Skeletal muscle satellite cell (primary cell): ENCODE measurements around the gene RBM19.

ENCODE experiments used
- H3K27me3 ChIP-seq: 2 replicates; pipeline ENCODE4 v1.7.0; 2013; ENCODE audit warnings: low read length; ENCODE audit not compliant: control insufficient read depth, insufficient read depth
- H3K36me3 ChIP-seq: 2 replicates; pipeline ENCODE4 v1.7.0; 2013; ENCODE audit warnings: mild to moderate bottlenecking, control low read depth, low read length; ENCODE audit not compliant: insufficient read depth
- H3K4me1 ChIP-seq: 2 replicates; pipeline ENCODE4 v1.7.0; 2013; ENCODE audit warnings: low read length; ENCODE audit not compliant: control insufficient read depth, insufficient read depth
- H3K4me2 ChIP-seq: 2 replicates; pipeline ENCODE4 v1.7.0; 2013; ENCODE audit warnings: mild to moderate bottlenecking, low read length
- H3K4me3 ChIP-seq: 2 replicates; pipeline ENCODE4 v1.7.0; 2013; ENCODE audit warnings: low read length
- H3K9ac ChIP-seq: 2 replicates; pipeline ENCODE4 v1.7.0; 2013; ENCODE audit warnings: mild to moderate bottlenecking, low read depth, low read length, moderate library complexity
- H3K9me3 ChIP-seq: replicated peaks from 2 replicates; pipeline ENCODE4 v1.7.0; 2013; ENCODE audit warnings: mild to moderate bottlenecking, control low read depth, low read length

Gene RBM19

DNA sequence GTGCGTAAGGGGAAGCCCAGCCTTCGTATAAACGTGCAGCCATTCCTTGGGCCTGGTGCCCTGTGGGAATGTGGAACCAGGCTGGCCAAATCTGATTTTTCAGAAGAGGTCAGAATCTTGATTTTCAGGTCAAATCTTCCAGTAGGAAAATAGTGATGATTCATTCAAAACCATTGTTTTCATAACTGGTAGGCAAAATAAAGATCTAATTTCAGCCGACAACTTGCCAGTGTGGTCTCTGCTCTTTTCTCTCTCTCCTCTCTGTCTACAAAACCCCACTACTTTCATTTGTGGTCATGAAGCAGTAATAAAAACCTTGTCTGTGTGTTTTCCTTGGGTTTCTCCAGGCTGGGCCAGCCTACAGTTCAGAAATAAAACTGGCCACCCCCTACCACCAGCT lies 135.1 kb downstream of the RBM19 start:
- Histone ChIP-seq H3K4me1 (peaks cover 14% of the 10 kb centered on the region), H3K36me3 (no peaks in the 10 kb centered on the region), H3K4me3 (peak overlapping the region; percentile 20), H3K9ac (peak overlapping the region; percentile 10), H3K4me2 (peak overlapping the region; percentile 70), H3K27me3 (peaks cover 5% of the 10 kb centered on the region), H3K9me3 (no peaks in the 10 kb centered on the region)

DNA sequence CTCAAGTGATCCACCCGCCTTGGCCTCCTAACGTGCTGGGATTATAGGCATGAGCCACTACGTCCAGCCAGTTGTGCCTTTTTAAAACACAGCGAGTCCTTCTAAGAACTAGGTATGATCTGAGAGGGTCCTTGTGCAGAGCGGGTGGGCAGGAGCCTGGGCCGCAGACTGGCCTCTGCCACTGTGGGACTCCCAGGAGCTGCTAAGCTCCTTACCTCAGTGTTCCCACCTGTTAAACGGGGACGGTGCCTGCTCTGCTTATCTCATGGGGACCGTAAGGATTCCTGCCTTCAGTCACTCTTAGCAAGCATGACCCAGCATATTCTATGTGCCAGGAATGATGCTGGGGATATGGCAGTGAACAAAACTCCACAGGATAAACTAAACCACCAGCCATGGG lies 136.9 kb downstream of the RBM19 start:
- H3K4me3 ChIP-seq = no peak overlapping the region
- peaks cover 3% of the 10 kb centered on the region for H3K27me3 ChIP-seq
- no peaks in the 10 kb centered on the region for H3K36me3 ChIP-seq
- H3K4me1 ChIP-seq = peaks cover 14% of the 10 kb centered on the region
- H3K4me2 ChIP-seq = no peak overlapping the region
- no peak overlapping the region for H3K9ac ChIP-seq
- no peaks in the 10 kb centered on the region for H3K9me3 ChIP-seq

DNA sequence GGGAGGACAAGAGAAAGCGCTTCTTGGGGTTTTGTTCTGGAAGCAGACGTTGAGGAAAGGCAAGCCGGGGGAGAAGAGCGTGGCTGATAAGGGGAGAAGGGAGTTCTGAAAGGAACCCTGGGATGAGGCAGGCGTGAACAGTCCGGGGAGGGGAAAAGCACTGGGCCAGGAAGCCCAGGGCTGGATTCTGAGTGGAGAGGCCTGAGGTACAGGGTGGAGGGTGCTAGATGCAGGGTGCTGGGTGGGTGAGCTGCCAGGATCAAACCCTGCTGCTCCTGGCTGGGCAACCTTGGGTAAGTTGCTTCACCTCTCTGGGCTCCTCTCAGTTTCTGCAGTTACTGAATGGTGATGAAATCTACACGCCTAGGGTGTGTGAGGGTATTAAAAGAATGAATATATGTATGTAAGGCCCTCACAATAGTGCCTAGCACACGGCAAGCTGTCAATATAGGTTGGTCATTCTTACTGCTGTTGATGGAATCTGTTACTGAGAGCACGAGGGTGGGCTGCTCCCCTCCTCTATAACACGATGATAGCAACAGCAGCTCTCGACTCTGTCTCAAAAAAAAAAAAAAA lies 138.5 kb downstream of the RBM19 start:
- H3K4me3 ChIP-seq = no peak overlapping the region
- H3K36me3 ChIP-seq = no peaks in the 10 kb centered on the region
- H3K27me3 ChIP-seq = peaks cover 3% of the 10 kb centered on the region
- no peak overlapping the region for H3K4me2 ChIP-seq
- H3K9me3 ChIP-seq = no peaks in the 10 kb centered on the region
- H3K9ac ChIP-seq = no peak overlapping the region
- peaks cover 14% of the 10 kb centered on the region for H3K4me1 ChIP-seq

DNA sequence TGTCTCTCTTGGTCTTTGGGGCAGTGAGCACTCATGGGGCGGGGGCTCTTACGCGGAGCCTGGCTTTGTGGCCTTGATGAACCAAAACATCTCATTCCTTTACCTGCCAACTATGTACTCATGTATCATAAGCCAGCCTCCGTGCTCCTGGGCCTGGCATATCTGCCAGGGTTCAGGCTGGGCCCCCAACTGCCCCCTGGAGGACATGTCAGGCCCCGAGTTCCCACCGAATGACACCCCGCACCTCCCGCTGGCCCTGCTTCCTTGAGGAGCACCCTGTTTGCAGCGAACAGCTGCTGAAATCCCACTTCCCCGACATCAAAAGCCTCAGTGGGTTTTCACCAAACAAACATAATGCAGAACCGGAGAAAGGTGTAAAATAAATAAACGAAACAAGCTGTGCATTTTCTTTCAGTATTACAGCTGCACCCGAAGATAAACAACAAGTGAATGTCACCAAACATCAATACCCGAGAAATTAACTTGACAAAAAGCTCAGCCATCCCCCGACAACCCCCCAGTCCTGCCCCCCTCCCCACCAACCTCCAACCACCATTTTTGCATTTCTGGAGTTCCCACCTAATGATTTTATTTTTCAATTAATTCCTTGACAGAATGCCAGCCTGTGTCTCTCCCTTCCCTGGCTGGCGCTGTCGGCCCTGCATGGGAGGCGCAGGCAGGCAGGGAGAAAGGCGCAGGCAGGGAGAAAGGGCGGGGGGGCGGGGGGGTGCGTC lies 139.2 kb downstream of the RBM19 start:
- H3K4me3 ChIP-seq = no peak overlapping the region
- H3K9me3 ChIP-seq = no peaks in the 10 kb centered on the region
- peaks cover 6% of the 10 kb centered on the region for H3K36me3 ChIP-seq
- H3K4me2 ChIP-seq = no peak overlapping the region
- H3K9ac ChIP-seq = no peak overlapping the region
- H3K27me3 ChIP-seq = peaks cover 3% of the 10 kb centered on the region
- H3K4me1 ChIP-seq = peaks cover 14% of the 10 kb centered on the region

DNA sequence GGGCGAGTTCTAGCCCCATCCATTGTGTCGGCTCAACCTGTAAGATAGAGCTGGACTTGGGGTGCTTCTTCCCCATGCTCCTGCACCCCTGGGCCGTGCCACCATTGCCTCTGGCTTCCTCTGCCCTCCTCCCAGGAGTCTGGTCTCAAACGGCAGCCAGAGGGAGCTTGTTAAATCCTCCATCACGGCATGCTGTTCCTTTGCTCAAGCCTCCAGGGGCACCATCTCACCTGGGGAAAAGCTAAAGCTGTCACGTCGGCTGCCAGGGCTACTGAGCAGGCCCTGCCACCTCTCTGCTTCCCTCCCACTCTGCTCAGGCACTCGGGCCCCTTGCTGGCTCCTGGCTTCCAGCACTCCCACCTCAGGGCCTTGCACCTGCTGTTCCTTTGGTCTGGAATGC lies 140.4 kb downstream of the RBM19 start:
- Histone ChIP-seq H3K4me3 (no peak overlapping the region), H3K9me3 (no peaks in the 10 kb centered on the region), H3K4me1 (peaks cover 2% of the 10 kb centered on the region), H3K36me3 (peaks cover 10% of the 10 kb centered on the region), H3K4me2 (no peak overlapping the region), H3K9ac (no peak overlapping the region), H3K27me3 (peaks cover 3% of the 10 kb centered on the region)

DNA sequence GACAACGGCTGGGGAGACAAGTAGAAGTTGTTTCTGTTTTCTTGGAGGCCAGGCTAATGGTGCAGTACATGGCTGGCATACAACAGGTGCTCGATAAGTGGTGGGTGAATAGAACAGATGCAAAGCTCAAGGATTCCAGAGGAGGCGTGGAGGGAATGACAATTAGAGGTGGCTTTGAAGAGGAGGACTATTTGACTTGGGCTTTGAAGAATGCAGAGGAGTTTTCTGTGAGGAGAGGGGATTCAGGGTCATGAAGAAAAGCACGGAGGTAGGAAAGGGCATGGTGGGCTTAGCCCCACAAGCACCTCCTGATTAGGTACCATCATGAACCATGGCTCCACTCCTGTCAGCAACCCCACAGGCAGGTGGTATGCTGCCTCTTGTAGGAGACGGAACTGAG lies 142.3 kb downstream of the RBM19 start:
- H3K4me1 ChIP-seq = no peaks in the 10 kb centered on the region
- H3K4me2 ChIP-seq = no peak overlapping the region
- no peak overlapping the region for H3K9ac ChIP-seq
- peaks cover 10% of the 10 kb centered on the region for H3K36me3 ChIP-seq
- H3K4me3 ChIP-seq = no peak overlapping the region
- H3K9me3 ChIP-seq = no peaks in the 10 kb centered on the region
- H3K27me3 ChIP-seq = no peaks in the 10 kb centered on the region

DNA sequence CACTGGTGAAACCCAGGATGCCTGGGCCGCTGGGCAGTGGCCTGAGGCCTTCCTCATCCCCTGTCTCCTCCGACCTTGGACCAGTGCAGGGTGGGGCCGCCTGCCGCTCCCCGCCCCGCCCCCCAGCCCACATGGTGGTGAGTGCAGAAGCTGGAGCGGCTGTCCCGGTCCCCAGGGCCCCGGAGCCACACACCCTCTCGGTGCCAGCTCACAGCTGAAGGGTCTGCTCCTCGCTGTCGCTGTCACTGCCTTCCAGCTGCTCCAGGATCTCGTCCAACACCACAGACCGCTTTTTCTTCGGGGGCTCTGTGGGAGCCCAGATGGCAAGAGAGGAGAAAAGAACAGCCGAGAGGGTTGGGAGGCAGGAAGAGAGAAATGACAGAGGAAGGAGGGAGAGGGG lies 143.1 kb downstream of the RBM19 start:
- H3K4me3 ChIP-seq = no peak overlapping the region
- H3K27me3 ChIP-seq = no peaks in the 10 kb centered on the region
- no peaks in the 10 kb centered on the region for H3K9me3 ChIP-seq
- peaks cover 10% of the 10 kb centered on the region for H3K36me3 ChIP-seq
- H3K4me2 ChIP-seq = no peak overlapping the region
- H3K9ac ChIP-seq = no peak overlapping the region
- no peaks in the 10 kb centered on the region for H3K4me1 ChIP-seq

DNA sequence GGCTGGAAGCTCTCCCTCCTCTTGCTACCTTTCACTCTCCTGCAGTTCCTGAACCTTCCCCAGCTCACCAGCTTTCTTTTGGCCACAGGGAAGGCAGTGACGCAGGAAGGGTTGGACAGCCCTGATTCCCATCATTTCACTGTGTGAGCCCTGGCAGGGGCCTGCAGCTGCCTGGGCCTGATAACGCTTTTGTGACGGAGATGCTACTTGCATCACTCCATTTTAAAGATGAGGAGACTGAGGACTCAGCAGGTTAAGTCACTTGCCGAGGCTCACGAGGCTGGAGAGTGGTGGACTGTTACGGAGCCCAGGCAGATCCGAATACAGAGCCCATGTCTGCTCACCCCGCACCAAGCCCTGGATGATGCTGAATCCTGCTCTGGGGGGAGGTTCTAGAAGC lies 145.3 kb downstream of the RBM19 start:
- H3K4me1 ChIP-seq = no peaks in the 10 kb centered on the region
- H3K9ac ChIP-seq = no peak overlapping the region
- H3K36me3 ChIP-seq = peaks cover 10% of the 10 kb centered on the region
- no peaks in the 10 kb centered on the region for H3K9me3 ChIP-seq
- no peak overlapping the region for H3K4me2 ChIP-seq
- no peaks in the 10 kb centered on the region for H3K27me3 ChIP-seq
- no peak overlapping the region for H3K4me3 ChIP-seq

DNA sequence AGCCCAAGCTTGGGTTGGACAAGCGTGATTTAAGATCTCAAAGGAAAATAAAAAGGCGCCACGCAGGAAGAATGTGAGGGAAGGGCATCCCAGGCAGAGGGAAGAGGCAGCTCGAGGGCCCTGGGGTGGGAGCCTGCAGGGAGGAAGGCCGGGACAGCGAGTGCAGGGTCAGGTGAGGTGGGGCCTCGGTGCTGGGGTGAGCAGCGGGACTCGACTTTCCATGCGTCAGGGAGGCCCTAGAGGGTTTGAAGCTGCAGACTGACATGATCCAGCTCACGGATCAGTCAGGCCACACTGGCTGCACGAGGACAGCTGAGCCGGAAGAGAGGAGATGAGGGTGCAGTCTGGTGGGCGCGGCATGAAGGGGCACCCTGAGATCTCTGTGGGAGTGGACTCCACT lies 145.8 kb downstream of the RBM19 start:
- H3K4me1 ChIP-seq = no peaks in the 10 kb centered on the region
- H3K4me2 ChIP-seq = no peak overlapping the region
- H3K9me3 ChIP-seq = no peaks in the 10 kb centered on the region
- H3K36me3 ChIP-seq = peaks cover 10% of the 10 kb centered on the region
- H3K9ac ChIP-seq = no peak overlapping the region
- no peak overlapping the region for H3K4me3 ChIP-seq
- H3K27me3 ChIP-seq = no peaks in the 10 kb centered on the region

DNA sequence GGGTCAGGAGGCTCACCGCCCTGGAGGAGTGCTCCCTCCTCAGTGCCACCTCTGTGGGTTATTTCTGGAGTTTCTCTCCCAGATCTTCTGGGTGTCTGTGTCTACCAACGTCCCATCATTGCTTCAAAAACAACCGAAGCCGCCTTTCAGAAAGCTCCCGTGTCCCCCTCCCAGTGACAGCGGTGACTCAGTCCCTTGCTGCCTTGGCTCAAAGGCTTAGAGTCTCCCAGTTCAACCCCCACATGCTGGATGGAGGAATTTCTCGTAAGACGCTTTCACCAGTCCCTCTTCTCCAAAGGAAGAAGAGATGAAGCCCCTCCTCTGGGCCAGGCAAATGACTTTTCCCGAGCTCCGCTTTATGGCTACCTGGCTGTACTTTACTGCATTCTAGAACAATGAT lies 146.6 kb downstream of the RBM19 start:
- Histone ChIP-seq H3K4me2 (no peak overlapping the region), H3K4me3 (no peak overlapping the region), H3K9ac (no peak overlapping the region), H3K4me1 (no peaks in the 10 kb centered on the region), H3K27me3 (no peaks in the 10 kb centered on the region), H3K9me3 (no peaks in the 10 kb centered on the region), H3K36me3 (peaks cover 10% of the 10 kb centered on the region)

DNA sequence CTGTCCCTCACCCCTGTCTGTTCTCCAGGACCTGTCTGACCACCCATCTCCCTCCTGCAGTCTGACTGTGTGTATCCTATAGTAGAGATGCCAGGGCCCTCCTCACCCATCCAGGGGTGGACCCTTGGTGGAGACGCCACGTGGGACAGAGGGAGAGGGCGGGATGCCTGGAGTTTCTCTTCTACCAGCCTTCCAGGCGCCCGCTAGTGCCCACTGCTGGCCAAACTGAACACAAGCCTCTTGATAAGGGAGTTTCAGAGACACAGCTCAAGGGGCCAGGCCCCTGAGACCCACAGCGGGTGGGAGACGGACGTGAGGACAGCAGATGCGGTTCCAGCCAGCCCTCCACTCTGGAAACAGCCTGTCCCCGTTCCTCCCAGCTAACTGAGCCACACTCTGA lies 147.3 kb downstream of the RBM19 start:
- Histone ChIP-seq H3K4me2 (no peak overlapping the region), H3K27me3 (no peaks in the 10 kb centered on the region), H3K36me3 (peaks cover 10% of the 10 kb centered on the region), H3K9me3 (no peaks in the 10 kb centered on the region), H3K9ac (no peak overlapping the region), H3K4me3 (no peak overlapping the region), H3K4me1 (no peaks in the 10 kb centered on the region)

DNA sequence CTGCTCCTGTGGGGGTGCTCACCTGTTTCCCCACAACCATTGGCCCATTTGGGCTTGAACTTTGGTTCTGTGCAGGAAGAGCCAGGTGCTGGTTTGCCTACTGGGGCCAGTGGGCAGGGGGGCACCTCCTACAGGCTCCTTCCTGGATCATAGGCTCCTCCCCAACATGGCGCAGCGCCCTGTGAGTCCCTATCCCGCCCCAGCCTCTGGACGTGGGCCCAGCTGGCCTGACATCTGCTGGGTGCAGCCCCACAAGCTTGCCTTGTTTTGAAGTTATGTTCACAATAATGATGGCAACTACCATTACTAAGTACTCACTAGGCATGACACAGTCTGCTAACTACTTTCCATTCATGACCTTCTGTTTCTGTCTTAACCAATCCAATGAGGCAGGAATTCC lies 147.8 kb downstream of the RBM19 start:
- Histone ChIP-seq H3K9me3 (no peaks in the 10 kb centered on the region), H3K4me1 (no peaks in the 10 kb centered on the region), H3K36me3 (peaks cover 10% of the 10 kb centered on the region), H3K9ac (no peak overlapping the region), H3K4me2 (no peak overlapping the region), H3K4me3 (no peak overlapping the region), H3K27me3 (no peaks in the 10 kb centered on the region)
